Neuronal stem cell (in vitro differentiated cells): ENCODE measurements around the gene ANAPC10. TPM values are rescaled to one million over a fixed set of nuclear protein-coding genes. Genes with fewer than 3 reads are reported as not detected.
"Not testable (repeated sequence)": the region's sequence is repeated elsewhere in the genome, so short reads cannot be mapped to it uniquely, and the experiment has no call there.

Source experiments
- DNase-seq: peaks from one replicate; pipeline ENCODE4 v3.0.0-alpha.2; 2013; ENCODE audit warnings: low spot score
- H2AFZ ChIP-seq: one replicate; pipeline ENCODE4 v1.6.1; 2013; ENCODE audit warnings: mild to moderate bottlenecking, low read length, inconsistent platforms
- H2AK5ac ChIP-seq: 2 replicates; pipeline ENCODE4 v1.6.1; 2013; ENCODE audit warnings: low read depth, mild to moderate bottlenecking, inconsistent platforms, low read length, moderate library complexity, mixed read lengths
- H2BK120ac ChIP-seq: 2 replicates; pipeline ENCODE4 v1.6.1; 2013; ENCODE audit warnings: low read depth, mild to moderate bottlenecking, inconsistent platforms, low read length, moderate library complexity, mixed read lengths
- H2BK12ac ChIP-seq: one replicate; pipeline ENCODE4 v1.6.1; 2013; ENCODE audit warnings: low read length, inconsistent platforms
- H2BK15ac ChIP-seq: 2 replicates; pipeline ENCODE4 v1.6.1; 2013; ENCODE audit warnings: mild to moderate bottlenecking, low read length, inconsistent platforms, mixed read lengths
- H2BK5ac ChIP-seq: one replicate; pipeline ENCODE4 v1.6.1; 2013; ENCODE audit warnings: inconsistent platforms, mild to moderate bottlenecking, low read length, moderate library complexity
- H3K14ac ChIP-seq: one replicate; pipeline ENCODE4 v1.6.1; 2013; ENCODE audit warnings: low read length, inconsistent platforms
- H3K18ac ChIP-seq: 2 replicates; pipeline ENCODE4 v1.6.1; 2013; ENCODE audit warnings: low read length, inconsistent platforms
- H3K23ac ChIP-seq: 2 replicates; pipeline ENCODE4 v1.6.1; 2013; ENCODE audit warnings: low read depth, mild to moderate bottlenecking, mixed read lengths, low read length, inconsistent platforms; ENCODE audit not compliant: poor library complexity
- H3K27ac ChIP-seq: replicated peaks from 3 replicates; pipeline ENCODE4 v1.5.1; 2013; ENCODE audit warnings: low read length, inconsistent platforms
- H3K27me3 ChIP-seq, 3 experiments: 2 replicates each; pipeline ENCODE4 v1.6.1; 2013; ENCODE audit warnings: low read length in 3 of 3, mild to moderate bottlenecking in 2 of 3, inconsistent platforms in 1 of 3, low read depth in 1 of 3, mixed read lengths in 1 of 3, moderate library complexity in 1 of 3; ENCODE audit not compliant: control insufficient read depth in 3 of 3, insufficient read depth in 3 of 3
- H3K36me3 ChIP-seq, 2 donors: replicated peaks in 1 of 2; 2 replicates each; pipeline ENCODE4 v1.6.1; 2013; ENCODE audit warnings: low read length in 2 of 2; ENCODE audit not compliant: control insufficient read depth in 2 of 2, insufficient read depth in 2 of 2
- H3K4ac ChIP-seq: 2 replicates; pipeline ENCODE4 v1.6.1; 2013; ENCODE audit warnings: inconsistent platforms, mild to moderate bottlenecking, low read length, moderate library complexity
- H3K4me1 ChIP-seq, 2 donors: 1 replicate in 1 of 2; 2 replicates in 1 of 2; pipeline ENCODE4 v1.6.1; 2013; ENCODE audit warnings: low read length in 2 of 2, low read depth in 1 of 2; ENCODE audit not compliant: control insufficient read depth in 2 of 2, insufficient read depth in 1 of 2
- H3K4me2 ChIP-seq: one replicate; pipeline ENCODE4 v1.6.1; 2013; ENCODE audit warnings: mild to moderate bottlenecking, low read length, inconsistent platforms; ENCODE audit not compliant: insufficient read depth, poor library complexity, severe bottlenecking
- H3K4me3 ChIP-seq, 2 donors: 2 replicates each; pipeline ENCODE4 v1.5.1; 2013; ENCODE audit warnings: low read length in 2 of 2, mild to moderate bottlenecking in 2 of 2, inconsistent platforms in 1 of 2, moderate library complexity in 1 of 2
- H3K79me1 ChIP-seq: one replicate; pipeline ENCODE4 v1.6.1; 2013; ENCODE audit warnings: low read depth, mild to moderate bottlenecking, inconsistent platforms, low read length, moderate library complexity
- H3K9ac ChIP-seq: one replicate; pipeline ENCODE4 v1.6.1; 2013; ENCODE audit warnings: mild to moderate bottlenecking, low read depth, low read length, inconsistent platforms; ENCODE audit not compliant: poor library complexity
- H3K9me3 ChIP-seq, 2 donors: replicated peaks in 1 of 2; 2 replicates each; pipeline versions ENCODE3 to v1.6.1; 2013; ENCODE audit warnings: low read length in 2 of 2, mild to moderate bottlenecking in 2 of 2, inconsistent platforms in 1 of 2, low read depth in 1 of 2, mixed read lengths in 1 of 2, moderate library complexity in 1 of 2; ENCODE audit not compliant: control insufficient read depth in 2 of 2, insufficient read depth in 1 of 2
- H4K8ac ChIP-seq: one replicate; pipeline ENCODE4 v1.6.1; 2013; ENCODE audit warnings: low read depth, mild to moderate bottlenecking, inconsistent platforms, low read length, moderate library complexity
- H4K91ac ChIP-seq: one replicate; pipeline ENCODE4 v1.6.1; 2013; ENCODE audit warnings: low read length, low read depth, mild to moderate bottlenecking, inconsistent platforms; ENCODE audit not compliant: poor library complexity
- WGBS, 2 donors: extraction: QIAGEN DNeasy Blood & Tissue Kit; methylation state at CpG; one replicate each; pipeline ENCODE4 v1.1.7; 2013; ENCODE audit warnings: missing lambda C conversion rate in 2 of 2, mixed read lengths in 1 of 2; ENCODE audit not compliant: insufficient read length in 2 of 2, insufficient replicate concordance in 1 of 2; ENCODE audit errors: extremely low coverage in 2 of 2; 5-methylcytosine and 5-hydroxymethylcytosine counted together
- polyA plus RNA-seq, 2 experiments: library from polyadenylated mRNA; stranded (reverse); fragments of 200-250 nt; gene quantifications; one replicate each; pipeline ENCODE4 v1.2.3, GENCODE V29; 2013

ANAPC10 gene
- polyA plus RNA-seq (2013, experiment 1 of 2), result 26.3 TPM
- polyA plus RNA-seq (2013, experiment 2 of 2), result 27.9 TPM

GRCh38 chr4:145097821-145098674 lies at the start of gene ANAPC10, which contains the start of gene ABCE1:
Gene ANAPC10 (minus strand): TSS chr4:145098196. CDS start chr4:145096099, 2,097 bp downstream.
Gene ABCE1 (plus strand): TSS chr4:145098311. CDS start chr4:145104413, 6,102 bp downstream.
- peak within 1 kb of the TSS; percentile 79 to 93 for H3K4me3 ChIP-seq
- H2BK120ac ChIP-seq, result no peak within 1 kb of the TSS
- DNase-seq, result peak; percentile 95
- H3K9me3 ChIP-seq, result peaks cover 5 to 18% of the 10 kb centered on the region in 2 donors
- no peaks in the 10 kb centered on the region for H3K27me3 ChIP-seq
- H3K4me2 ChIP-seq, result peak within 1 kb of the TSS; percentile 65
- H3K4me1 ChIP-seq, result peaks cover 1 to 3% of the 10 kb centered on the region in 2 donors
- no peak within 1 kb of the TSS for H4K91ac ChIP-seq
- H3K79me1 ChIP-seq, result peaks cover 3% of the 10 kb centered on the region
- peak within 1 kb of the TSS; percentile 12 for H3K23ac ChIP-seq
- no peak within 1 kb of the TSS for H2BK5ac ChIP-seq
- no peak within 1 kb of the TSS for H4K8ac ChIP-seq
- H3K27ac ChIP-seq, result peak within 1 kb of the TSS; percentile 80
- H2BK15ac ChIP-seq, result no peak within 1 kb of the TSS
- H3K4ac ChIP-seq, result no peak within 1 kb of the TSS
- peaks cover 7 to 66% of the 10 kb centered on the region in 2 donors for H3K36me3 ChIP-seq
- no peak within 1 kb of the TSS for H2BK12ac ChIP-seq
- H3K9ac ChIP-seq, result peak within 1 kb of the TSS; percentile 80
- WGBS, 2 donors, result no CpG with 5 or more reads among the region's 67 CpGs
- peak within 1 kb of the TSS; percentile 95 for H2AFZ ChIP-seq
- peak within 1 kb of the TSS; percentile 78 for H3K18ac ChIP-seq
- H3K14ac ChIP-seq, result no peak within 1 kb of the TSS
- no peak within 1 kb of the TSS for H2AK5ac ChIP-seq

GRCh38 chr4:145136219-145136618 lies 38.2 kb upstream of the ANAPC10 start:
- not testable (repeated sequence) for H3K79me1 ChIP-seq, H3K4me1 ChIP-seq, H2BK12ac ChIP-seq, H2BK15ac ChIP-seq, H3K27me3 ChIP-seq, H3K4ac ChIP-seq, H2BK5ac ChIP-seq, H2AK5ac ChIP-seq, DNase-seq, H3K4me2 ChIP-seq, H3K27ac ChIP-seq, H3K18ac ChIP-seq, H4K8ac ChIP-seq, H3K9me3 ChIP-seq, H4K91ac ChIP-seq, H2BK120ac ChIP-seq, H3K9ac ChIP-seq, H2AFZ ChIP-seq, H3K23ac ChIP-seq, H3K4me3 ChIP-seq, H3K14ac ChIP-seq
- no CpG with 5 or more reads among the region's 1 CpG for WGBS, 2 donors
- peaks cover 12 to 83% of the 10 kb centered on the region in 2 donors for H3K36me3 ChIP-seq

- Histone ChIP-seq H3K14ac (no peak overlapping the region), H2BK5ac (no peak overlapping the region), H2BK15ac (no peak overlapping the region), H3K36me3 (peaks cover 2 to 84% of the 10 kb centered on the region in 2 donors), H3K79me1 (no peaks in the 10 kb centered on the region), H4K8ac (no peak overlapping the region), H3K9ac (no peak overlapping the region), H2AK5ac (no peak overlapping the region), H2BK120ac (no peak overlapping the region), H2AFZ (no peak overlapping the region), H3K27me3 (peaks cover 0 to 2% (median 0%) of the 10 kb centered on the region in 3 experiments), H2BK12ac (no peak overlapping the region), H3K9me3 (no peaks in the 10 kb centered on the region), H3K4me2 (no peak overlapping the region), H3K23ac (no peak overlapping the region), H3K4me3 (no peak overlapping the region), H3K4me1 (no peaks in the 10 kb centered on the region), H4K91ac (no peak overlapping the region), H3K27ac (no peak overlapping the region), H3K4ac (no peak overlapping the region), H3K18ac (no peak overlapping the region)
- no CpG with 5 or more reads among the region's 5 CpGs for WGBS, 2 donors
- DNase-seq, result no peak
These were observed 34.6 kb upstream of the ANAPC10 start for GRCh38 chr4:145132511-145133098.

GRCh38 chr4:145131848-145132247 lies 33.9 kb upstream of the ANAPC10 start:
- DNase-seq, result no peak
- no peak overlapping the region for H4K8ac ChIP-seq
- H3K4me1 ChIP-seq, result no peaks in the 10 kb centered on the region
- H3K9ac ChIP-seq, result no peak overlapping the region
- H4K91ac ChIP-seq, result no peak overlapping the region
- H2BK12ac ChIP-seq, result no peak overlapping the region
- peaks cover 0 to 2% (median 0%) of the 10 kb centered on the region in 3 experiments for H3K27me3 ChIP-seq
- H3K4ac ChIP-seq, result no peak overlapping the region
- H2AK5ac ChIP-seq, result no peak overlapping the region
- no peak overlapping the region for H3K23ac ChIP-seq
- no peak overlapping the region for H3K14ac ChIP-seq
- no peak overlapping the region for H2BK15ac ChIP-seq
- no peaks in the 10 kb centered on the region for H3K79me1 ChIP-seq
- H3K27ac ChIP-seq, result no peak overlapping the region
- no CpG with 5 or more reads among the region's 12 CpGs for whole genome bisulfite sequencing, 2 donors
- no peak overlapping the region for H3K4me2 ChIP-seq
- no peak overlapping the region for H2AFZ ChIP-seq
- no peak overlapping the region for H3K4me3 ChIP-seq
- H3K18ac ChIP-seq, result no peak overlapping the region
- no peak overlapping the region for H2BK120ac ChIP-seq
- H3K9me3 ChIP-seq, result no peaks in the 10 kb centered on the region
- no peak overlapping the region for H2BK5ac ChIP-seq
- H3K36me3 ChIP-seq, result peaks cover 3 to 84% of the 10 kb centered on the region in 2 donors
